Endodermal cell (in vitro differentiated cells): ENCODE results near the gene INMT. TPM values are rescaled to one million over a fixed set of nuclear protein-coding genes. Genes with fewer than 3 reads are reported as not detected.

ENCODE experiments used
- DNase-seq: peaks from one replicate; pipeline ENCODE4 v3.0.0-alpha.2; 2017
- H3K27ac ChIP-seq: 2 replicates; pipeline ENCODE4 v1.5.1; 2013; ENCODE audit warnings: mild to moderate bottlenecking, low read depth, low read length, moderate library complexity
- H3K27me3 ChIP-seq: 2 replicates; pipeline ENCODE4 v1.6.1; 2013; ENCODE audit warnings: mild to moderate bottlenecking, low read length, moderate library complexity; ENCODE audit not compliant: insufficient read depth, control insufficient read depth, poor library complexity, severe bottlenecking
- H3K36me3 ChIP-seq: 2 replicates; pipeline ENCODE4 v1.7.0; 2013; ENCODE audit warnings: mild to moderate bottlenecking, low read length, moderate library complexity; ENCODE audit not compliant: control insufficient read depth, insufficient read depth
- H3K4me1 ChIP-seq: one replicate; pipeline ENCODE4 v1.7.0; 2013; ENCODE audit warnings: low read length; ENCODE audit not compliant: control insufficient read depth, insufficient read depth
- H3K4me3 ChIP-seq: 2 replicates; pipeline ENCODE4 v1.5.1; 2013; ENCODE audit warnings: mild to moderate bottlenecking, low read length, moderate library complexity
- H3K9ac ChIP-seq: 2 replicates; pipeline ENCODE4 v1.6.1; 2013; ENCODE audit warnings: mild to moderate bottlenecking, low read length, moderate library complexity; ENCODE audit not compliant: poor library complexity, severe bottlenecking; ENCODE audit errors: extremely low read depth
- H3K9me3 ChIP-seq: 2 replicates; pipeline ENCODE4 v1.6.1; 2013; ENCODE audit warnings: mild to moderate bottlenecking, low read length, moderate library complexity; ENCODE audit not compliant: control insufficient read depth
- H3K27ac Mint-ChIP-seq: 2 replicates; pipeline ENCODE4 v1.8.0; 2020; ENCODE audit warnings: mixed read lengths
- H3K27me3 Mint-ChIP-seq: 2 replicates; pipeline ENCODE4 v1.8.0; 2021; ENCODE audit warnings: mild to moderate bottlenecking, mixed read lengths; ENCODE audit not compliant: insufficient read depth
- H3K36me3 Mint-ChIP-seq: 2 replicates; pipeline ENCODE4 v1.8.0; 2020; ENCODE audit warnings: low read depth, mixed read lengths
- H3K4me1 Mint-ChIP-seq: 2 replicates; pipeline ENCODE4 v1.8.0; 2020; ENCODE audit warnings: mixed read lengths
- H3K4me3 Mint-ChIP-seq: 2 replicates; pipeline ENCODE4 v1.8.0; 2020; ENCODE audit warnings: mild to moderate bottlenecking, moderate library complexity, mixed read lengths
- H3K9me3 Mint-ChIP-seq: 2 replicates; pipeline ENCODE4 v1.8.0; 2020; ENCODE audit warnings: mild to moderate bottlenecking, mixed read lengths
- WGBS, 2 experiments: methylation state at CpG; one replicate each; pipeline versions ENCODE4 v1.1.5 to v1.1.7; 2013; ENCODE audit warnings: missing lambda C conversion rate in 2 of 2, mixed read lengths in 1 of 2; ENCODE audit not compliant: insufficient coverage in 1 of 2, insufficient read length in 1 of 2; 5-methylcytosine and 5-hydroxymethylcytosine counted together
- total RNA-seq, 2 donors: library from RNA; stranded (reverse); fragmentation: NEBNext Ultra II Directional in 1 of 2; extraction: Animal tissue kit (Norgen Biotek cat#: 25700) in 1 of 2; gene quantifications; 2 replicates in 1 of 2; 3 replicates in 1 of 2; pipeline ENCODE4 v1.2.1, GENCODE V29; 2021
- TF ChIP-seq, protein P1 (sequence below): fragments of 200-600 bp; sonication (generic); conservative IDR thresholded peaks from 2 replicates; pipeline ENCODE4 v1.5.0; 2021; ENCODE audit warnings: antibody characterized with exemption, mild to moderate bottlenecking

INMT gene
- total RNA-seq, 2 donors from 2014 or later: 3.0 to 3.3 TPM

DNA sequence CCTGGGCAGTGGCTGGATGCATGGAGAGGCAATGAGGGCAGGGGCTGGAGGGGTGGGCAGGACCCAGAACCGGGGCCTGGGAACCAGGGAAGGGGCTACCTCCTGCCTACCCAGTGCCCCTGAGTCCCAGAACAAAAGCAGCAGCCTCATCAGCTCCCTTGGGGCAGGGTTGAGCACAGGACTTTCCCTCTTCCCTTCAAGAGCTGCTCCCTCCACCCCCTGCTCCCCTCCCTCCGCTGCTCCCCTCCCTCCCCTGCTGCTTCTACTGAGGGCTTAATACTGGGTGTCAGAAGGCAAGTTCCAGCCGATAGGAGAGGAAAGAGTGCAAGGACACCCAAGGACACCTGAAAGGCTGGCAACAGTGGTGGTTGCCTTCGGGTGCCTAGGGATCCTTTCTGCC lies 28.2 kb upstream of the INMT start:
- H3K4me1 Mint-ChIP-seq: peaks cover 7% of the 10 kb centered on the region

DNA sequence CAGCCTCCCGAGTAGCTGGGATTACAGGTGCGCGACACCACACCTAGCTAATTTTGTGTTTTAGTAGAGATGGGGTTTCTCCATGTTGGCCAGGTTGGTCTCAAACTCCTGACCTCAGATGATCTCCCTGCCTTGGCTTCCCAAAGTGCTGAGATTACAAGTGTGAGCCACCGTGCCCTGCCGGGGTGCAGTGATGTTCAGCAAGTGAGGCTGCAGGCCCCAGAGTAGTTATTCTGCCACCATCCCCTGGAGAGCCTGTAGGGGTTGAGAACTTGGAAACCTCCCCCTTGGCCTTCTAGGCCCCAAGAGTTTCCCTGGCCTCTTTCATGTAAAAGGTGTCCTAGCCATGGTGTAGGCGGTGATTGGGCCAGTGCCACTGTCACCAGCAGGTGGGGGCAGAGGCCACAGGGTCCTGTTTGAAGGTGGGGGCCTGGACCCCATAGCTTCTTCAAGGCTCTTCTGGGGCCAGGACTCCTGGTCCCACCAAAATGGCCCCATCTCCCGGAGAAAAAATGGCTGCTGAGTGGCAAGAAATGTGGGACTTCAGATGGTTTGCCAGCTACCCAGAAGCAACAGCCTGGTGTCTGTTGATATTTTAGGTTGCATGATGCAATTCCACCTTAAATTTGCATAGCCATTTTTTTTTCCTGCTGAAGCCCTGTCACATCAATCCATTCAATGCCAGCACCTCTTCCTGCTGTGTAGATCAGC lies 25.5 kb upstream of the INMT start:
- H3K27ac Mint-ChIP-seq: no peak overlapping the region
- no peaks in the 10 kb centered on the region for H3K4me1 ChIP-seq
- H3K4me1 Mint-ChIP-seq: peaks cover 7% of the 10 kb centered on the region
- H3K9me3 Mint-ChIP-seq: no peaks in the 10 kb centered on the region
- H3K9ac ChIP-seq: no peak overlapping the region
- no peak overlapping the region for H3K4me3 ChIP-seq
- H3K27me3 ChIP-seq: peaks cover 6% of the 10 kb centered on the region
- H3K36me3 ChIP-seq: no peaks in the 10 kb centered on the region
- H3K9me3 ChIP-seq: no peaks in the 10 kb centered on the region
- TF ChIP-seq, protein P1, sequence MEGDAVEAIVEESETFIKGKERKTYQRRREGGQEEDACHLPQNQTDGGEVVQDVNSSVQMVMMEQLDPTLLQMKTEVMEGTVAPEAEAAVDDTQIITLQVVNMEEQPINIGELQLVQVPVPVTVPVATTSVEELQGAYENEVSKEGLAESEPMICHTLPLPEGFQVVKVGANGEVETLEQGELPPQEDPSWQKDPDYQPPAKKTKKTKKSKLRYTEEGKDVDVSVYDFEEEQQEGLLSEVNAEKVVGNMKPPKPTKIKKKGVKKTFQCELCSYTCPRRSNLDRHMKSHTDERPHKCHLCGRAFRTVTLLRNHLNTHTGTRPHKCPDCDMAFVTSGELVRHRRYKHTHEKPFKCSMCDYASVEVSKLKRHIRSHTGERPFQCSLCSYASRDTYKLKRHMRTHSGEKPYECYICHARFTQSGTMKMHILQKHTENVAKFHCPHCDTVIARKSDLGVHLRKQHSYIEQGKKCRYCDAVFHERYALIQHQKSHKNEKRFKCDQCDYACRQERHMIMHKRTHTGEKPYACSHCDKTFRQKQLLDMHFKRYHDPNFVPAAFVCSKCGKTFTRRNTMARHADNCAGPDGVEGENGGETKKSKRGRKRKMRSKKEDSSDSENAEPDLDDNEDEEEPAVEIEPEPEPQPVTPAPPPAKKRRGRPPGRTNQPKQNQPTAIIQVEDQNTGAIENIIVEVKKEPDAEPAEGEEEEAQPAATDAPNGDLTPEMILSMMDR: peak; percentile 40
- no peak for DNase-seq
- peaks cover 10% of the 10 kb centered on the region for H3K27me3 Mint-ChIP-seq
- no peaks in the 10 kb centered on the region for H3K36me3 Mint-ChIP-seq
- WGBS, 2 experiments: 96 to 100% methylated on average over 1 to 7 of the region's 7 CpGs
- no peak overlapping the region for H3K4me3 Mint-ChIP-seq
- H3K27ac ChIP-seq: no peak overlapping the region

More for the DNA sequence above, 28.2 kb upstream of the INMT start:
- no peak overlapping the region for H3K4me3 ChIP-seq
- Mint-ChIP-seq H3K4me3 (no peak overlapping the region), H3K27ac (no peak overlapping the region), H3K36me3 (peaks cover 4% of the 10 kb centered on the region), H3K9me3 (peaks cover 22% of the 10 kb centered on the region), H3K27me3 (peaks cover 24% of the 10 kb centered on the region)
- H3K36me3 ChIP-seq: no peaks in the 10 kb centered on the region
- no peak overlapping the region for H3K27ac ChIP-seq
- no peaks in the 10 kb centered on the region for H3K4me1 ChIP-seq
- 60 to 78% methylated on average over 1 to 4 of the region's 4 CpGs for WGBS, 2 experiments
- no peaks in the 10 kb centered on the region for H3K9me3 ChIP-seq
- H3K9ac ChIP-seq: no peak overlapping the region
- no peak for DNase-seq
- TF ChIP-seq, protein P1: no peak
- peaks cover 6% of the 10 kb centered on the region for H3K27me3 ChIP-seq

DNA sequence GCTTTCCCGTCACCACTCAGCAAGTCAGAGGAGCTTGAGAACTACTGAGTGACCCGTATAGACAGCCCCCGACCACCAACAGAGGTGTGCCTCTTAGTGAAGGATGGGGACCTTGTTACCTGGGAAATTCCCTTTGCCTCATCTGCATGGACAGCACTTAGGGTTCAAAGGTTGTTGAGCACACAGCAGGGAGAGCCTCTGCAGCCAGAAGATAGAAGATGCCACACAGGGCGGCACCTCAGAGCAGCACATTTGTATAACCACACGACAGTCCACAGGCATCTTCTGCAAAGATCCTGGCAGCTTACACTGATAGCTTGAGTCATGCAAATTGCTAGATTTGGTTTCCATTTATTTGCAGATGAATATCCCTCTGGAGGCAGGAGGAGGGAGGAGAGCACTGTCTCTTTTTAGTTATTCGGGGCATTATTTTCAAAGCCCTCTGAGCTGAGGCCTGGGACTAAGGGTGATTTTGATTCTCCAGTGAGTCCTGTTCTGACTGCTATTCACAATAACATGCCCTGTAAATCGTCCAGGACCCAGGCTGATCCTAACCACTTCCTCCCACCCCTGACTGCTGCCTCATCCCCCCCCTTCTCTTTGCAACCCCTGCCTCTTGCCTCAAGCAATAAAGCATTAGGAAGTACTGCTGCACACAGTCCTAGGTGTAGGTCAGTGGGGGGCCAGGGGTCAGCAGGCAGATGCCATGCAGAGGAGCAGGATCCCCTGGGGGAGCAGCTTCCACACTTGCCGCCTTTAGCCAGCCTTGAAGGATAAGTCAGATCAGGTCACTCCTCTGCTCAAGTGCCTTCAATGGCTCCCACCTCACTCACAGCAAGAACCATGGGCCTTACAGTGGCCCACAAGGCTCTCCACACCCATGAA lies 24.6 kb upstream of the INMT start:
- Mint-ChIP-seq H3K4me1 (peaks cover 7% of the 10 kb centered on the region), H3K27me3 (peaks cover 8% of the 10 kb centered on the region), H3K36me3 (no peaks in the 10 kb centered on the region), H3K4me3 (no peak overlapping the region), H3K9me3 (no peaks in the 10 kb centered on the region), H3K27ac (no peak overlapping the region)
- H3K27ac ChIP-seq: no peak overlapping the region
- H3K4me1 ChIP-seq: no peaks in the 10 kb centered on the region
- TF ChIP-seq, protein P1: no peak
- DNase-seq: no peak
- H3K4me3 ChIP-seq: no peak overlapping the region
- peaks cover 6% of the 10 kb centered on the region for H3K27me3 ChIP-seq
- no peak overlapping the region for H3K9ac ChIP-seq
- WGBS, 2 experiments: 52 to 60% methylated on average over 6 to 8 of the region's 8 CpGs
- H3K36me3 ChIP-seq: no peaks in the 10 kb centered on the region
- H3K9me3 ChIP-seq: no peaks in the 10 kb centered on the region
